Epithelial cell of proximal tubule (primary cell): ENCODE results near the gene SH3D19. TPM values are rescaled to one million over a fixed set of nuclear protein-coding genes. Genes with fewer than 3 reads are reported as not detected.
"Not testable (repeated sequence)": the region's sequence is repeated elsewhere in the genome, so short reads cannot be mapped to it uniquely, and the experiment has no call there.

Experiments
- DNase-seq: peaks from one replicate; pipeline ENCODE4 v3.0.0-alpha.2; 2011; ENCODE audit warnings: low read depth
- H3K4me3 ChIP-seq: 2 replicates; pipeline ENCODE4 v1.5.1; 2011; ENCODE audit warnings: low read depth, mild to moderate bottlenecking, low read length
- CTCF ChIP-seq: conservative IDR thresholded peaks from 2 replicates; pipeline ENCODE4 v1.5.1; 2012; ENCODE audit warnings: low read depth, mild to moderate bottlenecking, low read length
- total RNA-seq: library from RNA; depleted of rRNA; stranded (reverse); fragments of >200 nt; gene quantifications from 2 replicates; pipeline ENCODE4 v1.2.3, GENCODE V29; 2015

The SH3D19 gene
- total RNA-seq, 1 donor from 2014 or later = 14.8 TPM

DNA sequence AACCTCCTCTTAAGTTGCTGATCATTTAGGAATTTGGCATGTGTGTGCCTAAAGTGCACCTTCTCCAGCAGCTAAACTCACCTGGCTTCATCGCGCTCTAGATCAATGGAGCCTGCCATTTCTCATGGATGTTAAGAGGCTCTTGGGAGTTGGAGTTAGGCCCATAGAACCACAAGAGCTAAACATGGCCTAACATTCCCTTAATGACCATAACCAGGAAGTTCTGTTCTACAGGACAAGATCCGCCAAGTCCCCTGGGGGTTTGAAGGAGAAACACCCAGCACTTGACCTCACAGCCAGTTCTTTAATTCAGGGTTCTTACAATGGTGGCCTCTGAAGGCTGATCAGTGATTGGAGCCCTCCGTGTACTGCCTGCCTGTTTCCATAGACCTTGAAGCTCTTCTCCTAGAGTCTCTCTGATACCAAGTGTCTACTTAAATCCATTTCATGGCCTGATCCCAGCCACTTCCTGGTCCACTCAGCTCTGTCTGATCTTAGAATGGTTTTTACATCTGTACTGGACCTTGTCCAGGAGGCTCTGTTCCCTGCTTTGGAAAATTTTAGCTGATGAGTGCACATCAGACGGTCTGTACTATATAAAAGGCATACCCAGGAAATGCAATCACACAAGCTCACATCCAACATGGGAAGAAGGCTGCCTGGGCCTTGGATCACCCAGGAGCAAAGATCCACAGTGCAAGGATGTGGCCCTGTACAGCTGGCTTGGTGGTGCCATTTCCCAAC is 180.9 kb downstream of the SH3D19 start:
- no peak overlapping the region for H3K4me3 ChIP-seq
- no peak for DNase-seq
- no peak for TF ChIP-seq CTCF

GRCh38 chr4:151143811-151144210 is 181.6 kb downstream of the SH3D19 start:
- no peak overlapping the region for H3K4me3 ChIP-seq
- no peak for DNase-seq
- TF ChIP-seq CTCF = no peak

GRCh38 chr4:151143162-151143561 is 182.2 kb downstream of the SH3D19 start:
- no peak for TF ChIP-seq CTCF
- DNase-seq = no peak
- H3K4me3 ChIP-seq = no peak overlapping the region

- DNase-seq = no peak
- TF ChIP-seq CTCF = no peak
These were observed 182.6 kb downstream of the SH3D19 start for GRCh38 chr4:151142758-151143157.

GRCh38 chr4:151139814-151140213 is 185.6 kb downstream of the SH3D19 start:
- no peak for DNase-seq
- H3K4me3 ChIP-seq = no peak overlapping the region
- TF ChIP-seq CTCF = no peak

More at GRCh38 chr4:151142758-151143157, 182.6 kb downstream of the SH3D19 start:
- no peak overlapping the region for H3K4me3 ChIP-seq

DNA sequence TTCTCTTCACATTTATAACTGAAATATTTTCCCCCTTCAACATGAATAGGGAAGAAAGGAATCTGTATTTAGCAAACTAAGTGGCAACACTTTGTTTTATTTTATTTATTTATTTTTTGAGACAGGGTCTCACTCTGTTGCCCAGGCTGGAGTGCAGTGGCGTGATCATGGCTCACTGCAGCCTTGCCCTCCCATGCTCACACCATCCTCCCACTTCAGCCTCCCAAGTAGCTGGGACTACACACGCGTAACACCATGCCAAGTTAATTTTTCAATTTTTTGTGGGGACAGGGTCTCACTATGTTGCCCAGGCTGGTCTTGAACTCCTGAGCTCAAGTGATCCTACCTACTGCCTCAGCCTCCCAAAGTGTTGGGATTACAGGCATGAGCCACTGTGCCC is 189.4 kb downstream of the SH3D19 start:
- DNase-seq, H3K4me3 ChIP-seq: not testable (repeated sequence)

DNA sequence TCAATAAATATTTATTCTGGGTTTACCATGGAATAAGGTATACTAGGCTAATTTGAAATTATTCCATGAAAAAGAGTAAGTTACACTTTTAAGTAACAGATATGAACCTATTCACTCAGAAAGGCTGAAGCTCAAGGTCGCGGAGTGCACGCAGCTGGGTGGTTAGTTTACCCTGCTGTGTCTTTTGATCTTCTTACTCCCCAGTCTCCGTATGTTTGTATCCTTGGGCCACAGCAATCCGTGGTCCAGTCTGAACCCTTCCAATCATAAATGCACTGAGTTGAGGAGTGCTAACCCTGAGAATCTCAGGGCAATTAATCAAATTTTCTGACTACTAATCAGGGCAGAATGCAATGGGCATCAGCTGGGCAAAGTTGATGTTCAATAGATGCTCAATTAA is 192.1 kb downstream of the SH3D19 start:
- DNase-seq = no peak
- H3K4me3 ChIP-seq = no peak overlapping the region
- no peak for TF ChIP-seq CTCF
